ENCODE measurements around the gene VIPR2.
"Not testable (repeated sequence)": the region's sequence is repeated elsewhere in the genome, so short reads cannot be mapped to it uniquely, and the experiment has no call there.

Gene VIPR2

DNA sequence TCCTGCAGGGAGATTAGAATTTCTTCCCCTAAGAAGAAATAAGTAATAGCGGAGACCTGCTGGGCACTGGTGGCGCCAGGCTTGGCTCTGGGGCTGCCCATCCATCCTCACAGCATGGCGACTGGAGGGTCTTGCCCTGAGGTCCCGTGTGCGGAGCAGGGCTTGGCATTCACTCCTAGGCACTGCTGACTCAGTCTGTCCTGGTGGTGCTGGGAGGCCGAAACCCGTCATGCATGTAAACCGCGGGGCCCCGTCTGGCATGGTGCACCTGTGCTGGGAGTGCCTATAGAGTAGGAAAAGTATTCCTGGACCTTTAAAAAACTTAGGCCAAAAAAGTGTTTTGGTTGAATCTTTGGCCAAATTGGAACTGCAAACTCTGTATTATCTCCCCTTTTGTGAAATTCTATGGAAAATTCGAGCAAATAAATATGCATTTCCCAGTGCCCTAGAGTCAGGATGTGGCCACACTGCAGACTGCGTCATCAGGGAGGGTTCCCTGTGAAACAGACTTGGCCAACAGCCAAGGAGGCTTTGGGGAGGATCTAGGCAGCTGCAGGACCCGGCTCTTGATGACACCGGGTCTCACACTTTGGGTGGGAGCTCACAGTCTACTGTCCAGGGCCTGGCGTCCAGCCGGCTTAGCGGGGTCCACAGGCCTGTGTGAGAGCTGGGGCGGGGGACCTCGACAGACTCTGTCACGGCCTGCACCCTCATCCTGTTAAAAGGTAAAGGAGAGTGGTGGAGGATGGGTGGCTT, 122.3 kb downstream of the VIPR2 start:
- no peak for DNase-seq

DNA sequence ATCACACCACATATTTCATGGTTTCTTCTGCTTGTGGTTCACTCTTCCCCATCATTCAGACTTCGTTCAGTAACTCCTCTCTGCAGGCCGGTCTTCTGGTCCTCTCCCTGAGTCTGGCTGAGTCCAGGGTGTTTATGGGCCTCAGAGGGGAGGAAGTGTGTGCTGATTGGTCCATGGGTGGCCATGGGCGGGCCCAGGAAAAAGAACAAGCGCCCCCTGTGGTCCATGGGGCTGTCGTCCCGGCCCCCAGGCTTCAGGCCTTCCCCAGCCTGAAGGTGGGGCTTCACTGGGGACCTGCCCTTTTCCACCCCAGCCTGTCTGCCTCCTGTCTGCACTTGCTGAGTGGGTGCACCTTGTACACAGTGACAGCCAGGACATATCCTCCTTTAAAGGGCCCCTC, 123.7 kb downstream of the VIPR2 start:
- DNase-seq = no peak

DNA sequence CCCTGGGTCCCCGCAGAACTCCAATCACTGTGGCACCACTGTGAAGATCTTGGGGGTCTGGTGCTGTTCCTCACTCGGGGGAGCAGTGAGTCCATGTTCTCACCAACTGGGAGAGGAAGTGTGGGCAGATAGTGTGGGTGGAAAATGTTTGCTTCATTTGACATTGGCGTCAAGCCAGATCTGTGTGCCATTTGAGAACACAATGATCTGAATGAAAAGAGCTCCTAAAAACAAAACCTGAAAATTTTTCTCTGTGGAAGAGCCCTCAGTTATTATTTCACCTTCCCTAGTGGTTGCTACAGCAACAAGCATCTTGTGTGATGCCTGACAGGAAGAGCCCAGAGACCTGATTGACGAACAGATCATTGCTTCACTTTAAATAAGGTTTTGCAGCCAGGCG, 125.6 kb downstream of the VIPR2 start:
- no peak for DNase-seq

DNA sequence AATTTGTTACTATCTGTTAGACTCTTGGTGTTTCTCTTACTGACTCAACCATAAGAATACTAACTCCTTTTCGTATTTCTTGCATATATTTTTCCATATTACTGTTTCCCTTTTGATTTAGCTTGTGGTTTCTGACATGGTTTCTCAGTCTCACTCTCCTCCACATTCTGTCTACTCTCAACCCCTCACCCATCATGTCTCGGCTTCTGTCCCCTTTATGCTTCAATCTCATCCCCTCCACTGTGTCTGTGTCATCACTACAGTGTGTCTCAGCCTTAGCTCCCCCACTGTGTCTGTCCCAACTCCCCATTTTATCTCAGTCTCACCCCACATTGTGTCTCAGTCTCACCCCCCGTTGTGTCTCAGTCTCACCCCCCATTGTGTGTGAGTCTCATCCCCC, 126.9 kb downstream of the VIPR2 start:
- DNase-seq = no peak

DNA sequence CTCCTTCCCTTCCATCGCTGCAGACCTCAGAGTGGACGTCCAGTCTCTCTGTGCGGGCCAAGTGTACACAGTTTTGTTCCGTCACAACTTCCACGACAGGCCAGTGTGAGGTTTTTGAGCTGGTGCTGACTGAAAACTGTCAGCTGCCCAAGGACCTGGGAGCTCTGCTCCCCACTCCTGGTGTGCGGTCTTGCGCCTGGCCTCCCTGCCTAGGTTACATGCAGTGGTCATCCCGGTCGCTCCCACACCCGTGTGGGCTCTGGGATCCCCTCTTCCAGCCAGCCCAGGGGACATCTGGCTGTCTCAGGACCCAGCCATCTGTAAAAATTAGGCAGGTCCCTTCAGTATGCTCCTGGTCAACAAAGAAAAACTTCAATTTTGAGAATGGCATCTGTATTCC, 127.5 kb downstream of the VIPR2 start:
- DNase-seq = no peak

GRCh38 chr7:159016591-159016990, 128.1 kb downstream of the VIPR2 start:
- no peak for DNase-seq

DNA sequence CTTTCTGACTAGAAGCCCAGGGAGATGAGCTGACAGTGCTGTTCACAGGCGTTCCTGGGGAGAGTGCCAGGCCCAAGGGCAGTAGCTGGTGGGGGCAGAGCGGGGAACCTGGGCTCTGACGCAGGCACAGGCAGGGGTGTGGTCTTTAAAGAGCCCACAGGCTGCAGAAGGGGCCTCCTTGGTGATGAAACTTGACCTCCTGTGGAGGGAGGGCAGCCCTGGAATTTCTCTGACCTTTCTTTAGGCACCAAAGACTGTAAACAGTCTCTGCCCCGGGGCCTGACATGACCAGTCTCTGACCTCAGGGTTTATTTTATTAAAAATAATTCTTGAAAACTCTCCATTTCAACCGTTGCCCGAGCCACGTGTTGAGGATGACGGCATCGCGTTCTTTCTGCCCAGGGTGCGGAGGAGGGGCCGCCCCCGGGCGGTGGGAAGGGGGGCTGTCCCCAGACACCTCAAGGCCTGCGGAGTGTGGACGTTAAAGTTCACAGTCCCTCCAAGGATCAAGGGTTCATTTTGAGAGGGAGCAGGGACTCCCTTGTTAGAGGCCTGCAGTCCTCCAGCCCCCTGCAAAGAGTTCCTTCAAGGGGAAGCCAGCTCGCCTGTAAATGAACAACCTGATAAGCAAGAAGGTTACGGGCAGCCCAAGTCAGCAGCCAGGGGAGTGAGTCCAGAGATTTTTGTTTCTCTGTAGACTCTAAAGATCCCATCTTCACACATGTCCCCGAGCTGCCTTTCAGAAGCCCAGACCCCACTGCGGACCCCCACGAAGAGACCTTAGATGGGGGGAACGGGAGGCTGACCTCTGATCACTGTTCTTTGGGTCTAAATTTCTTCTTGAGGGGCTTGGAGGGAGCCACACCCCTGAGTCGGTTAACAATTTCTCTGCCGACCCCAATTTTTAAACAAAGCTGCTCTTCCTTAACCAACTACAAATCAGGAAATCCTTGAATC, 128.9 kb downstream of the VIPR2 start:
- no peak for DNase-seq

DNA sequence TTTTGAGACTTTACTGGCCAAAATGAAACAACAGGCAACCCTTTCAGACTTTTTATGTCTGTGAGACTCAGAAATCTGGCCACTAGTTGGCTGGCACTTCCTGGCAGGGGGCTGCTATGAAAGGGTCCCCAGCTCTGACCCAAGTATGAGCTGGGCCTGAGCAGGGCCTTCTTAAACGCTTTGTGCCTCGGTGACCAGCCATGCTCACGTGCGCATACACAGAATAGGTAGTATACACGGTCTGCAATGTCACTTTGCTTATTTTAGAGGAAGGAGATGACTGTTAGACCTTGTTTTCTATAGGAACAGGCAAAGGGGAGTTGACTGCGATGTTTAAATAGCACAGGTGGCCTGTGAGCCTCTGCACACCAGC, 129.6 kb downstream of the VIPR2 start:
- no peak for DNase-seq

GRCh38 chr7:159014297-159015062, 130.2 kb downstream of the VIPR2 start:
- DNase-seq = no peak

- no peak for DNase-seq
Measured at GRCh38 chr7:159013825-159014289, 130.8 kb downstream of the VIPR2 start.

- no peak for DNase-seq
Measured at GRCh38 chr7:159013181-159013690, 131.4 kb downstream of the VIPR2 start.

GRCh38 chr7:159012353-159013069, 132.2 kb downstream of the VIPR2 start:
- no peak for DNase-seq

DNA sequence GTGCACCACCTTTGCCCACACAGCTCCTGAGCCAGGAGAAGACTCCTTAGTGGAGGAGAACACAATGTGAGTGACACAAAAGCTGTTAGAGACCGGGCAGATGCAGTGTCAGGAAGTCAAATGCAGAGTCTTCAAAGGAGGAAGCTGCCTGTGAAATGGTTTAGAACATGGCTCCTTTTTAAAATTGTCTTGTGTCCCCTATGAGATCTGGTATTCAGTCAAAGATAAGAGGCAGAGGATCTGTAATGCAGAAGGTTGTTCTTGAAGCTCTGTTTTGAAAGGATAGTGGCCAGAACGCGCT, 133.0 kb downstream of the VIPR2 start:
- DNase-seq = no peak

DNA sequence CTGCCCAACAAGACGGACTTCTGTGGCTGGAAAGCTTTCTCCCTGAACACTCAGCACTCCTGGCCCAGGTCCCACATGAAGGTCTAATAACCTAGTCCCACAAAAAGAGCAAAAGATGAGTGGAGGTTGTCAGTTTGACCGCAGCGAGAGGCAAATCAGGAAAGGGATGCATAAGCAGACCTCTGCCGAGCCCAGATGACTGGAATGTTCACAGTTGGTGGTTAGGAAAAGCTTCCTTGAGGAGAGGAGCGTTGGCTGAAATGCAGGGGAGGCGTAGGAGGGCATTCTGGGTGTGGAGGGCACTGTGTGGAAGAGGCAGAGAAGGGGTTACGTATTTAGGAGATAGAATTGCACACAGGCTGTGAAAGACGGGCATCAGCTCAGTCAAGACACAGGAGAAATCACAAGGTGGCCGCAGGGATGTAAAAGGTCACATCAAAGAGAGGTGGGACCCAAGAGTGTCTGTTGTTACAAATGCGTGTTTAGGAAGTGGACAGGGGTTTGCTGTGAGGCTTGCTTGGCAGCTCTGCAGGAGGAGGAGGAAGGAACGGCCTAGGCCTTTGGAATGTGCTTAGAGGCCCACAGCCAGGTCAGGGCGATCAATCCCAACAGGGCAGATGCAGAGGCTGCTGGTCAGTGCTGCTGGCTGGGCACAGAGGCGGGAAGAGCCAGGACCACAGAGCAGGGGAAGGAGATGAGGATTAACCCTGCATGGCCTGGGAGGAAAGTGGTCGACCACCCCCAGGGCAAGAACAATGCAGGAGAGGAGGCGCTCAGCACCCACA, 133.5 kb downstream of the VIPR2 start:
- no peak for DNase-seq

- DNase-seq = no peak
Measured at GRCh38 chr7:159010411-159010810, 134.3 kb downstream of the VIPR2 start.

DNA sequence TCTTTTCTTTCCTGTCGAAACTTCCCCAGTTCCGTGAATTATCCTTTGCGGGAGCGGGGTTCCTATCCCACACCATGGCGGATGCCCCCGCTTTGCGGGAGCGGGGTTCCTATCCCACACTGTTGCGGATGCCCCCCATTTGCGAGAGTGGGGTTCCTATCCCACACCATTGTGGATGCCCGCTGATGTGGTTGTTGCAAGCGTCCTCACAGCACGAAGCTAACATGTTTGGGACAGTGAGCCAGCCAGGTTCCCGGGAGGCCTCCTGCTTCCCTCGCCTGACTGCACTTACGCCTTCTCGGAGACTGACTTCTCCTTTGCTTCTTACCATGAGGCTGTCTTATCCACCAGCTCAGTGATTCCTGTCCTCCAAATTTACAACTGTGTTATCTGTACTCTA, 134.7 kb downstream of the VIPR2 start:
- no peak for DNase-seq

DNA sequence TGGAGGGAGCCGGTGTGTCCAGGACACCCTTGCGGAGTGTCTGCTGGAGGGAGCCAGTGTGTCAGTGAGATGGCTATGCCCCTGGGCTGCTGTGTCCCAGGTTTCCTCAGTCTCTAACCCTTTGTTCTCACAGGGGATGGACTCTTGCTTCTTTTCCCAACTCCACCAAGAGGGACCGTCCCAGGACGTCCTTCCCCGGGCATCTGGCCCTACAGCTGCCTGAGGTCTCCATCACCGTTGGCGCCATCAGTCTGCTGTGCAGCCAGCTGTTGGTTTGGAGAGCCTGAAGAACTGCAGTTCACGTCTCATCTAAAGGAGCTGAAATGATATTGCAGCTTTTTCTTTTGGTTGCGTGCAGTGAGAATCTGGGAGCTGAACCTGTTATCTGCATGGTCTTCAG, 136.2 kb downstream of the VIPR2 start:
- DNase-seq = no peak

DNA sequence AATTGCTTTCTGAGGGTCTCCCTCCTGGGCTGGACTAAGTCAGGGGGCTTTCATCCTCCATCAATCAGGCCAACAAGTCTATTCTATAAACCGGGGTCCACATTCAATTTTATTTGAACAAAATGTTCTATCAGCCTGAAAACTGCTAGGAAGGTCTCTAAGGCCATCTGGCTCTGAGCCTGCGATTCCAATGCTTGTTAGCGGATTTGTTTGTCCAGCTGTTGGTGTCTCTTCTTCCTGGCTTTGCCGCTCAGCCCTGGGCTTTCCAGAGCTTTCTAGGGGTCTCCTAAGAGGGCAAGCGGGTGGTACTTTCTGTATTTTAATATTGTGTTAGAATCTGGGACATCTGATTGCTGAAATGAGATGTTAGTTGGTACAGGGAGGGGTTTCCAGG, 136.7 kb downstream of the VIPR2 start:
- DNase-seq = no peak

DNA sequence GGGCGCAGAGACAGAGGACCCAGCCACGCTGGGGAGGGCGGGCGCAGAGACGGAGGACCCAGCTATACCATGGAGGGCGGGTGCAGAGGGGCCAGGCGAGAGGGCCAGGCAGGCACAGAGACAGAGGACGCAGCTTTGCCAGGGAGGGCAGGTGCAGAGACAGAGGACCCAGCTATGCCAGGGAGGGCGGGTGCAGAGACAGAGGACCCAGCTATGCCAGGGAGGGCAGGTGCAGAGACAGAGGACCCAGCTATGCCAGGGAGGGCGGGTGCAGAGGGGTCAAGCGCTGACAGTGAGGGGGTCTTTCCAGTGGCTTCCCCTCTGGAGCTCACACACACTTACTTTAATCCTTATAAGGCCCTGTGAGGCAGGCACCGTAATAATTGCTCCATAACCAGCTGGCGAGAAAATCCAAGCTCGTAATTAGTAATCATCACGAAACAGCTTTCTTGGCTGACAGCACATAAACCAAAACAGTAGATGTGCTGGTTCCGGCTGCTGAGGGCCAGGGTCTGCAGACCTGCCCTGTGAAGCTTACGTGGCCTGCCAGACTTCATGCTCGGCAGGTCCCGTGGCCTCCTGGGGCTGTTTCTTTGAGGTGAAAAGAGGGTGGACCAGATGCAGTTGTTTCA, 137.2 kb downstream of the VIPR2 start:
- no peak for DNase-seq

DNA sequence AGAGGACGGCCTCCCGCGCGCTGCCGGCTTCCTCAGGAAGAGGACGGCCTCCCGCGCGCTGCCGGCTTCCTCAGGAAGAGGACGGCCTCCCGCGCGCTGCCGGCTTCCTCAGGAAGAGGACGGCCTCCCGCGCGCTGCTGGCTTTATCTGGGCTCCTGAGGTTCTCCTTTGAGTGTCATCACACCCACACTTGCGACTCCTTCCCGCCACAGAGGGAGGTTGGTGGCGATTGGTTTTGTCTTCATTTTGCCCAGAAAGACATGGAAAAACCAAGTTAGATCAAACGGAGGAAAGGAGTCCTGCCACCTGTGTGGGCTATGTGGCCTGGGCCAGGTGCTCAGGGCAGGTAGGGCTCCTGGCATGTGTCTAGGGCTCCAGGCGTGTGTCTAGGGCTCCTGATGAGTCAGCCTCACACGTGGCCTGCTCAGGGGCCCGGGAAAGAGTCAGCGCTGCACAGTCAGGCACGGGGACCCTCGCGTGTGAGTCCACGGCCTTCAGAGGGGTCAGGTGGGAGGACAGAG, 138.0 kb downstream of the VIPR2 start:
- DNase-seq = no peak

GRCh38 chr7:159006022-159006609, 138.6 kb downstream of the VIPR2 start:
- DNase-seq = not testable (repeated sequence)

Measured in activated CD8-positive, alpha-beta memory T cell treated with anti-CD3 and anti-CD28 coated beads for 24 hours (primary cell).